GM12892 (cell line): ENCODE data around the gene NTN1.

Source experiments
- POLR2A ChIP-seq: IDR thresholded peaks from 2 replicates; pipeline ENCODE4 v1.6.1; 2011; ENCODE audit warnings: low read depth, low read length, control low read depth
- POLR2AphosphoS5 ChIP-seq: IDR thresholded peaks from 2 replicates; pipeline ENCODE4 v1.6.1; 2011; ENCODE audit warnings: low read depth, low read length, control low read depth
- TAF1 ChIP-seq: IDR thresholded peaks from 2 replicates; pipeline ENCODE4 v1.6.1; 2011; ENCODE audit warnings: low read depth, mild to moderate bottlenecking, control low read depth, low read length, borderline replicate concordance

DNA sequence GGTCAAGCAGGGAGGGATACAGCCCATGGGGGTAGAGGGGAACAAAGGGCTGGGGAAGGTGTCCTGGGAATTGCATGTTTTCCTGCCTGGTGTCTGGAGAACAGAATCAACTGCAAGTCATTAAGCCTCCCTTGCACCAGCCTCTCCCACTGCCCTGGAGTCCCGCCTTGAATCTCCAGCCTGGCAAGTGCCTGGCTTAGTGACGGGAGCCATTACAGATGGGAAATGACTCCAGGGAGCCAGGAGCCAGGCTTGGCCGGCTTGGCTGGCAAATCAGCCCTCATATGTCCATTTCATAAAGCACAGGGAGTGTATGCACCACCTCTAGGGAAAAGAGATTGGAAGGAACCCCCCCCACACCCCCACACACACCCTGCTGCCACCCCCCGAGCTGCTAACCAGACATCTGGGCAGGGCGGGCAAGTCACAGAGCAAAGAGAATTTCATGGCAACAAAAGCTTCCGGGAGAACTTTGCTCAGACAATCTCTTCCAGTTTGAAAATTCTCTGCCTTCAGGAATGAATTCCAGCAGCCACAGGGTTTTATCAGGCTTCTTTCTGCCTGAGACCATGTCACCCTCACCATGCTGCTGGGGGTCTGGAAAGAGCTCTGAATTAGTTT is 127.7 kb downstream of the NTN1 start:
- TF ChIP-seq POLR2A (no peak), POLR2AphosphoS5 (no peak), TAF1 (no peak)
